SU-DHL-6 (cell line): ENCODE data around the gene CCR8.

Source experiments
- EZH2phosphoT487 ChIP-seq: fragments of 200-600 bp; sonication (generic), shearing (Covaris generic); conservative IDR thresholded peaks from 2 replicates; pipeline ENCODE4 v1.6.1; 2018; ENCODE audit warnings: mild to moderate bottlenecking, antibody characterized with exemption, low read length, moderate library complexity, mixed read lengths
- TF ChIP-seq, protein P1 (sequence below): fragments of 200-600 bp; sonication (generic); IDR thresholded peaks from one replicate; pipeline ENCODE4 v1.5.1; 2017; ENCODE audit warnings: antibody characterized with exemption, mild to moderate bottlenecking, low read length, moderate library complexity; ENCODE audit not compliant: insufficient read depth, poor library complexity, severe bottlenecking

DNA sequence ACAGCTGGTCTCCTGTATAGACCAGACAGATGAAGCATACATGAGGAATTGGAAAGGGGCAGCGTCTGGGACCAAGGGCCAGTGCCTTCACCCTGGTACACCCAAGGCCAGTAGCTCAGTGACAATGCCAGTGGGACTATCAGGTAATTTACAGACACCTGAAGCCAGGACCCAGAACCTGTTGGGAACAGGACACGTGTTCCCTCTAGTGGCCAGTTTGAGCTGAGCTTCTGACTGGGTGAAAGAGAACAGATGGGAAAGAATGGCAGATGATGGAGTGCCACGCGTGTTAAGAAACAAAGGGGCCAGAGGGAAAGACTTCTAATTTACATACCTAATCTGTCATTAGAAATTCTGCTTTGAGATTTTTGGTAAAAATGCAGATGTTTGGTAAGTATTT lies 48.6 kb downstream of the CCR8 start:
- TF ChIP-seq, protein P1, sequence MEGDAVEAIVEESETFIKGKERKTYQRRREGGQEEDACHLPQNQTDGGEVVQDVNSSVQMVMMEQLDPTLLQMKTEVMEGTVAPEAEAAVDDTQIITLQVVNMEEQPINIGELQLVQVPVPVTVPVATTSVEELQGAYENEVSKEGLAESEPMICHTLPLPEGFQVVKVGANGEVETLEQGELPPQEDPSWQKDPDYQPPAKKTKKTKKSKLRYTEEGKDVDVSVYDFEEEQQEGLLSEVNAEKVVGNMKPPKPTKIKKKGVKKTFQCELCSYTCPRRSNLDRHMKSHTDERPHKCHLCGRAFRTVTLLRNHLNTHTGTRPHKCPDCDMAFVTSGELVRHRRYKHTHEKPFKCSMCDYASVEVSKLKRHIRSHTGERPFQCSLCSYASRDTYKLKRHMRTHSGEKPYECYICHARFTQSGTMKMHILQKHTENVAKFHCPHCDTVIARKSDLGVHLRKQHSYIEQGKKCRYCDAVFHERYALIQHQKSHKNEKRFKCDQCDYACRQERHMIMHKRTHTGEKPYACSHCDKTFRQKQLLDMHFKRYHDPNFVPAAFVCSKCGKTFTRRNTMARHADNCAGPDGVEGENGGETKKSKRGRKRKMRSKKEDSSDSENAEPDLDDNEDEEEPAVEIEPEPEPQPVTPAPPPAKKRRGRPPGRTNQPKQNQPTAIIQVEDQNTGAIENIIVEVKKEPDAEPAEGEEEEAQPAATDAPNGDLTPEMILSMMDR: peak; percentile 64
- TF ChIP-seq EZH2phosphoT487: no peak
